Neuron (in vitro differentiated cells): ENCODE results near the gene RASGRF2.

Experiments used
- H2AFZ ChIP-seq: one replicate; pipeline ENCODE4 v1.6.1; 2013; ENCODE audit warnings: low read depth, mild to moderate bottlenecking, inconsistent platforms, low read length, moderate library complexity
- H3K27me3 ChIP-seq: one replicate; pipeline ENCODE4 v1.6.1; 2013; ENCODE audit warnings: low read length; ENCODE audit not compliant: insufficient read depth
- H3K36me3 ChIP-seq: one replicate; pipeline ENCODE4 v1.6.1; 2013; ENCODE audit warnings: low read length; ENCODE audit not compliant: insufficient read depth
- H3K4me1 ChIP-seq: one replicate; pipeline ENCODE4 v1.6.1; 2013; ENCODE audit warnings: low read length; ENCODE audit not compliant: insufficient read depth
- H3K4me3 ChIP-seq: 2 replicates; pipeline ENCODE4 v1.5.1; 2013; ENCODE audit warnings: mild to moderate bottlenecking, low read length, moderate library complexity
- H3K9me3 ChIP-seq: one replicate; pipeline ENCODE4 v1.6.1; 2013; ENCODE audit warnings: low read length

Gene RASGRF2

GRCh38 chr5:81194633-81195334 lies 234.6 kb downstream of the RASGRF2 start:
- no peaks in the 10 kb centered on the region for H3K36me3 ChIP-seq
- H3K4me3 ChIP-seq, result no peak overlapping the region
- H3K9me3 ChIP-seq, result no peaks in the 10 kb centered on the region
- no peaks in the 10 kb centered on the region for H3K27me3 ChIP-seq
- no peaks in the 10 kb centered on the region for H3K4me1 ChIP-seq
- peak overlapping the region; percentile 71 for H2AFZ ChIP-seq

DNA sequence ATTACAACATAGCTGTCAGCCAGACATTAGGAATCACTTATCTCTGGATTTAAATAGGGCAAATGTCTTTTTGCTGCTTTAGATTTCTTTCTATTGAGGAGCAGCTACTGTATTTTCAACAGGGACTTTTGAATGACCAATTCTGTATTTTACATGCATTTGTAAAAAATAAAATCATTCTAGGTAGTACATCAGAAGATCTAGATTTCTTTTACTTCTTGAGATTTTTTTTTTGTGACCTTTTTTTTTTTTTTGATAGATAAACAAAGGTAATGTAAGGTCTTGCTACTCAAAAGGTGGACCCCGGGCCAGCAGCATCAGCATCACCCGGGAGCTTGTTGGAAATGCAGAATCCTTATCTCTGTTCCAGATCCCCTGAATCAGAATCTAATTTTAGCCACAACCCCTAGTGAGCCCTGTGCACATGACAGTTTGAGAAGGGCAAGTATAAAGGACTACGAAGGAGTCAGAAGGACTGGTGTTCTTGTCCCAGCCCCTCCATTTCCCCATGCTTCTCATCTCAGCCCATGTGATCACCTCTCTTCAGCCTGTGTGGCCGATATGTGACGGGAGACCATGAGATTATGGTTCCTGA lies 235.3 kb downstream of the RASGRF2 start:
- H2AFZ ChIP-seq, result no peak overlapping the region
- H3K4me3 ChIP-seq, result no peak overlapping the region
- H3K27me3 ChIP-seq, result no peaks in the 10 kb centered on the region
- no peaks in the 10 kb centered on the region for H3K9me3 ChIP-seq
- H3K4me1 ChIP-seq, result no peaks in the 10 kb centered on the region
- H3K36me3 ChIP-seq, result no peaks in the 10 kb centered on the region

DNA sequence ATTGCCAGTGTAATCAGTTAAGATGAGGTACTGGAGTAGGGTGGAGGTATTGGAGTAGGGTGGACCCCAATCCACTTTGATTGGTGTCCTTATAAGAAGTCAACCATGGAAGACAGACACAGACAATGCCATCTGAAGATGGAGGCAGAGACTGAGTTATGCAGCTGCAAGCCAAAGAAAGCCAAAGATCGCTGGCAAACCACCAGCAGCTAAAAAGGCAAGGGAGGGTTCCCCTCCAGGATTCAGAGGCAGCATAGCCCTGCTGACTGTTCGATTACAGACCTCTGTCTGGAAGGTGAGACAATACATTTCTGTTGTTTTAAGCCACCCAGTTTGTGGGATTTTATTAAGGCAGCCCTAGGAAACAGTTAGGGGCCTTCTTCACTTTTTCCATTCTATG lies 242.5 kb downstream of the RASGRF2 start:
- no peaks in the 10 kb centered on the region for H3K27me3 ChIP-seq
- H3K4me3 ChIP-seq, result no peak overlapping the region
- no peaks in the 10 kb centered on the region for H3K4me1 ChIP-seq
- H2AFZ ChIP-seq, result no peak overlapping the region
- no peaks in the 10 kb centered on the region for H3K36me3 ChIP-seq
- no peaks in the 10 kb centered on the region for H3K9me3 ChIP-seq

- Histone ChIP-seq H3K4me1 (no peaks in the 10 kb centered on the region), H3K27me3 (no peaks in the 10 kb centered on the region), H3K4me3 (no peak overlapping the region), H2AFZ (no peak overlapping the region), H3K36me3 (no peaks in the 10 kb centered on the region), H3K9me3 (no peaks in the 10 kb centered on the region)
These were observed 243.6 kb downstream of the RASGRF2 start for GRCh38 chr5:81203729-81204128.

- H3K4me1 ChIP-seq, result no peaks in the 10 kb centered on the region
- no peak overlapping the region for H2AFZ ChIP-seq
- no peak overlapping the region for H3K4me3 ChIP-seq
- no peaks in the 10 kb centered on the region for H3K36me3 ChIP-seq
- no peaks in the 10 kb centered on the region for H3K9me3 ChIP-seq
- H3K27me3 ChIP-seq, result no peaks in the 10 kb centered on the region
These were observed 244.0 kb downstream of the RASGRF2 start for GRCh38 chr5:81204205-81204604.

DNA sequence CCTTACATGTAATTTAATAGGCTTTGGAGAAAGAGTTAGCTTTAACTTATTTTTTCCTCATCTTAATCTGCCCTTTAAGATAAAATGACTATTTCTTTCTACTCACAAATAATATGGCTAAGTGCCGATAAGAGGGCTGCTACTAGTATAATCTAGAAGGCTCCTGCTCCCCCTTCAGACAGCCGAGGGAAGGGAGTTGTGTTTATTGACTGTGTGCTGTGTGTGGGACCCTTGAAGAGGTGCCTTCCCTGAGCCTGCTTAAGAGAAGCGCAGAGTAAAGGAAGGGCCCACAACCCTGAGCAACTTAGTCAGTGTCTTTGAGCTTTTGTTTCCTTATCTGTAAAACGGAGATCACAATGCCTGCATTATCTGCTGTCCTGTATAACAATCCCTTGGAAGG lies 244.9 kb downstream of the RASGRF2 start:
- no peaks in the 10 kb centered on the region for H3K9me3 ChIP-seq
- no peaks in the 10 kb centered on the region for H3K36me3 ChIP-seq
- H3K4me3 ChIP-seq, result no peak overlapping the region
- no peaks in the 10 kb centered on the region for H3K27me3 ChIP-seq
- H2AFZ ChIP-seq, result no peak overlapping the region
- H3K4me1 ChIP-seq, result no peaks in the 10 kb centered on the region

DNA sequence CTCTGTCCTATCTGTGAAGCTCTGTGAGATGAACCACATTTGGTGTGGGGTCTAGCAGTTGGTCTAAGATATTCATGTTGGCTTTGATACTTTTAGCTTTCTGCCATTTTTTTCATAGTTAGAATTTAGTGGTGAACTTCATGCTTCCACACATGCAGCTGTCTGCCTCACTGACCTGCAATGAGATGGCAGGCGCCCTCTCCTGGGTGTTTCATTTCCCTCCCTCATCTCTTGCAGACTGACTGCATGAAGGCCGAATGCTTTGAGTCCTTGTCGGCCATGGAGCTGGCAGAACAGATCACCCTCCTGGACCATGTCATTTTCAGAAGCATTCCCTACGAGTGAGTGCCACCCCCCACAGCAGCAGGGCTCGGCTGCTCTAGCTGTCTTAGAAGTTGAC lies 246.8 kb downstream of the RASGRF2 start:
- no peaks in the 10 kb centered on the region for H3K9me3 ChIP-seq
- no peaks in the 10 kb centered on the region for H3K27me3 ChIP-seq

DNA sequence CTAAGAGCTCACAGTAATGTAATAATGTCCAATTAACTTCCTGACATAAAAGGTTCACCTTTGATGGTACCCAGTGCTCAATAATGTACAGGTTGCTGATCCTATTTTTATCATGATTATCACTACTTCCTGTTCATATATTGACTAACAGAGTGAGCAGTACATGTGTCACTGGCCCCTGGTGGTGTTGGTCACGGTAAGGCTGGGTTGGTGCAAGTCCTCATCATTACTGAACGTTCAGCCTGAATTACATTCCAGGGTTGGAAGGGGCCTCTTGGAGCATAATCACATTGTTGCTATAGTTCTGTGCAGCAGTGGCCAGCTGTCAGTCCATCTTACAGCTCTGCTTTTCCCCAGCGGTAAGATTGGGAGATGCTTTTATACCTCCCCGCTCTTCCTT lies 248.7 kb downstream of the RASGRF2 start:
- no peaks in the 10 kb centered on the region for H3K27me3 ChIP-seq
- H3K4me3 ChIP-seq, result no peak overlapping the region
- H2AFZ ChIP-seq, result no peak overlapping the region
- no peaks in the 10 kb centered on the region for H3K4me1 ChIP-seq
- H3K9me3 ChIP-seq, result no peaks in the 10 kb centered on the region
- H3K36me3 ChIP-seq, result no peaks in the 10 kb centered on the region

More for the DNA sequence above, 246.8 kb downstream of the RASGRF2 start:
- Histone ChIP-seq H3K4me3 (no peak overlapping the region), H3K4me1 (no peaks in the 10 kb centered on the region), H3K36me3 (no peaks in the 10 kb centered on the region), H2AFZ (no peak overlapping the region)

DNA sequence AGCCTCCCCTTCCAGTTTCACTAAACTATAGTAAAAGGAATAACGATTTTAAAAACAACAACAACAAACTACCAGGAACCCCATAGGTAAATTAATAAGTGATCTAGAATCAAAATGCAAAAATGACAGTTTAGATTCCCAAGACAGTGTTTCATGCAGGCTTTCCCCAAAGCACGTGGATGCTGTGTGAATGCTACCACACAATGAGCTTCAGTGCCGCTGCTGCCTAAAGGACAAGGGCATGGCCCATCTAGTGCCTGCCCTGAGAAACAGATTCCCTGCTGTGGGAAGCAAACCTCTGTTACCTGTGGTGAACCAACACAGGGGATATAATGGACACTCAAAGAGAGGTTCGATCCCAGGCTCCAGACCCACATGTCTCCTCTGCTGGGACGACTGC lies 249.2 kb downstream of the RASGRF2 start:
- no peaks in the 10 kb centered on the region for H3K4me1 ChIP-seq
- H3K4me3 ChIP-seq, result no peak overlapping the region
- no peaks in the 10 kb centered on the region for H3K27me3 ChIP-seq
- no peak overlapping the region for H2AFZ ChIP-seq
- H3K36me3 ChIP-seq, result no peaks in the 10 kb centered on the region
- H3K9me3 ChIP-seq, result no peaks in the 10 kb centered on the region

DNA sequence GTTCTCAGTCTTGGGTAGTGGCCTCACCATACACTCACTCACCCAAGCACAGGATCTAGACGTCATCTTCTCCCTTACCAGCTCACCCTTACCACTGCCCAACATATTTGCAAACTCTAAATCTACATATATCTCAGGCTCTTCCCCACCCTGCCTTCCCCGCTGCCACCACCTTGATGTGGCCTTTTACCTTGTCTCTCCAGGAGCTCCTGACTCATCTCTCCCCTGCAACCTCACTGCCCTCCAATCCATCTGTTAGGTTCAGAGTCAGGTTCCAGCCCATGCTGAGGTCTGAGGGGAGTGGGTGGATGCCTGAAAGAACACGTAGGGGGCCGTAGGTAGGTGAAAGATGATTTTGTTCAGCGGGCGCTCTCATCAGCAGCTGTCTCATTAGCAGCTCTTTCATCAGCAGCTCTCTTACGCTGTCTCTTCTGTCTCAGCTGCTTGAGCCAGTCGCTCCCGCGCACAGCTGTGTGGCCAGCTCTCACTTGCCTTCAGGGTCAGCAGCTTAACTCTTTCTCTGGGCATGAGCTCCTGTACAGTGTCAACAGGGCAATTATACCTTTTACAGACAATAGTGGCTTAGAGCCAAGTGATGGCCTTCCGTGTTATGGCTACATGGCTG lies 249.8 kb downstream of the RASGRF2 start:
- Histone ChIP-seq H3K4me1 (no peaks in the 10 kb centered on the region), H3K4me3 (no peak overlapping the region), H3K9me3 (no peaks in the 10 kb centered on the region), H3K36me3 (no peaks in the 10 kb centered on the region), H2AFZ (no peak overlapping the region), H3K27me3 (no peaks in the 10 kb centered on the region)

- Histone ChIP-seq H3K4me3 (no peak overlapping the region), H3K4me1 (no peaks in the 10 kb centered on the region), H2AFZ (no peak overlapping the region), H3K36me3 (no peaks in the 10 kb centered on the region), H3K27me3 (no peaks in the 10 kb centered on the region), H3K9me3 (no peaks in the 10 kb centered on the region)
These were observed 252.1 kb downstream of the RASGRF2 start for GRCh38 chr5:81212211-81212751.

DNA sequence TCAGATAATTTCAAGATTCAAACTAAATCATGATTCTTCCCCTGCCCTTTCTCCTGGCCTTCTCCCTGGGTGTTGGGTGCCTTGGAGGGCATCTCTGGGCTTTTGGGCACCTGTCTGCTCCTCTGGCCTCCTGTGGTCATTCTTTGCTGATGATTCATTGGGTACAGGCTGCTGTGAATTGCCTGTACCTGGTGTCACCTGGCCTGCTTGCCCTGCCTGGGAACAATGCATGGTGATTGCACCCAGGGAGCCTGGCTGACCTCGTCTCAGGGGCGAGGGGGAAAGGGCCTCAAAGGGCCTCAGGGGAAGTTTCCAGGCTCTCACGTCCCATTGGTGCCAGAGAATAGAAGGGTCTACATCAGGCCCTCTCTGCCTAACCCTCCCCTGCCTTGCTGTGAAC lies 252.9 kb downstream of the RASGRF2 start:
- Histone ChIP-seq H3K36me3 (no peaks in the 10 kb centered on the region), H3K27me3 (no peaks in the 10 kb centered on the region), H3K4me3 (no peak overlapping the region), H3K9me3 (no peaks in the 10 kb centered on the region), H2AFZ (no peak overlapping the region), H3K4me1 (no peaks in the 10 kb centered on the region)

GRCh38 chr5:81214848-81215247 lies 254.7 kb downstream of the RASGRF2 start:
- H3K4me1 ChIP-seq, result no peaks in the 10 kb centered on the region

More at GRCh38 chr5:81214848-81215247, 254.7 kb downstream of the RASGRF2 start:
- Histone ChIP-seq H2AFZ (no peak overlapping the region), H3K4me3 (no peak overlapping the region), H3K27me3 (no peaks in the 10 kb centered on the region), H3K36me3 (no peaks in the 10 kb centered on the region), H3K9me3 (no peaks in the 10 kb centered on the region)
